ENCODE results near the gene INPP5D.

- TF ChIP-seq CTCF (IDR thresholded peaks at IDR 0.05) (no peak), POLR2A (IDR thresholded peaks at IDR 0.05) (no peak), POLR2AphosphoS5 (IDR thresholded peaks at IDR 0.05; ENCODE audit: insufficient read depth in 1 of 2, low read depth in 1 of 2) (no peak)
These were observed 64.4 kb downstream of the INPP5D start for GRCh38 chr2:233124421-233125080.
